H9 (cell line): ENCODE measurements around the gene CCDC192. TPM values are rescaled to one million over a fixed set of nuclear protein-coding genes. Genes with fewer than 3 reads are reported as not detected.

ENCODE experiments used
- DNase-seq: peaks from one replicate; pipeline ENCODE4 v3.0.0-alpha.2; 2017
- H2AFZ ChIP-seq: one replicate; pipeline ENCODE4 v1.6.1; 2013; ENCODE audit warnings: mild to moderate bottlenecking, low read length, control low read depth, moderate library complexity
- H2AK5ac ChIP-seq: 2 replicates; pipeline ENCODE4 v1.6.1; 2013; ENCODE audit warnings: low read length, control low read depth, mixed read lengths; ENCODE audit not compliant: insufficient read length
- H2BK120ac ChIP-seq: one replicate; pipeline ENCODE4 v1.6.1; 2013; ENCODE audit warnings: low read depth, mild to moderate bottlenecking, low read length, control low read depth, inconsistent platforms; ENCODE audit not compliant: poor library complexity, severe bottlenecking
- H2BK12ac ChIP-seq: 2 replicates; pipeline ENCODE4 v1.6.1; 2013; ENCODE audit warnings: low read length, control low read depth, mixed read lengths, low read depth; ENCODE audit not compliant: insufficient read length
- H2BK15ac ChIP-seq: 2 replicates; pipeline ENCODE4 v1.6.1; 2013; ENCODE audit warnings: low read depth, low read length, control low read depth
- H2BK20ac ChIP-seq: one replicate; pipeline ENCODE4 v1.6.1; 2013; ENCODE audit warnings: low read depth, mild to moderate bottlenecking, low read length, control low read depth, inconsistent platforms; ENCODE audit not compliant: poor library complexity, severe bottlenecking
- H2BK5ac ChIP-seq: 2 replicates; pipeline ENCODE4 v1.6.1; 2013; ENCODE audit warnings: low read length, control low read depth, mixed read lengths; ENCODE audit not compliant: insufficient read length
- H3K14ac ChIP-seq: 2 replicates; pipeline ENCODE4 v1.6.1; 2013; ENCODE audit warnings: low read length, control low read depth; ENCODE audit not compliant: insufficient read depth
- H3K18ac ChIP-seq: 2 replicates; pipeline ENCODE4 v1.6.1; 2013; ENCODE audit warnings: low read depth, mild to moderate bottlenecking, mixed read lengths, low read length, control low read depth; ENCODE audit not compliant: insufficient read length
- H3K23ac ChIP-seq: 2 replicates; pipeline ENCODE4 v1.6.1; 2013; ENCODE audit warnings: low read length, control low read depth, mixed read lengths, low read depth; ENCODE audit not compliant: insufficient read length
- H3K23me2 ChIP-seq: 2 replicates; pipeline ENCODE4 v1.6.1; 2013; ENCODE audit warnings: low read depth, mild to moderate bottlenecking, mixed read lengths, low read length, control low read depth; ENCODE audit not compliant: insufficient read length, poor library complexity, severe bottlenecking
- H3K27ac ChIP-seq: 2 replicates; pipeline ENCODE4 v1.5.1; 2013; ENCODE audit warnings: low read length, control low read depth, mixed read lengths, low read depth; ENCODE audit not compliant: insufficient read length
- H3K27me3 ChIP-seq: 2 replicates; pipeline ENCODE4 v1.6.1; 2013; ENCODE audit warnings: low read length, control low read depth, inconsistent platforms; ENCODE audit not compliant: insufficient read depth
- H3K4ac ChIP-seq: 2 replicates; pipeline ENCODE4 v1.6.1; 2013; ENCODE audit warnings: low read depth, mild to moderate bottlenecking, control low read depth, inconsistent platforms, low read length, moderate library complexity
- H3K4me1 ChIP-seq: 2 replicates; pipeline ENCODE4 v1.6.1; 2013; ENCODE audit warnings: low read length, control low read depth, inconsistent platforms; ENCODE audit not compliant: insufficient read depth
- H3K4me2 ChIP-seq: 2 replicates; pipeline ENCODE4 v1.6.1; 2013; ENCODE audit warnings: low read length, control low read depth, mixed read lengths; ENCODE audit not compliant: insufficient read length, insufficient read depth
- H3K56ac ChIP-seq: 2 replicates; pipeline ENCODE4 v1.6.1; 2013; ENCODE audit warnings: low read depth, mild to moderate bottlenecking, mixed read lengths, low read length, control low read depth; ENCODE audit not compliant: insufficient read length
- H3K79me1 ChIP-seq: 2 replicates; pipeline ENCODE4 v1.6.1; 2013; ENCODE audit warnings: low read depth, mild to moderate bottlenecking, moderate library complexity, low read length, control low read depth, inconsistent platforms; ENCODE audit not compliant: insufficient read depth, poor library complexity, severe bottlenecking
- H3K79me2 ChIP-seq: 2 replicates; pipeline ENCODE4 v1.6.1; 2013; ENCODE audit warnings: low read length, control low read depth, inconsistent platforms; ENCODE audit not compliant: insufficient read depth
- H3K9ac ChIP-seq: 2 replicates; pipeline ENCODE4 v1.6.1; 2013; ENCODE audit warnings: low read length, control low read depth, mixed read lengths; ENCODE audit not compliant: insufficient read length; ENCODE audit errors: extremely low read depth
- H3K9me3 ChIP-seq: one replicate; pipeline ENCODE4 v1.6.1; 2013; ENCODE audit warnings: low read depth, low read length, inconsistent platforms; ENCODE audit not compliant: control insufficient read depth
- H3T11ph ChIP-seq: one replicate; pipeline ENCODE4 v1.6.1; 2013; ENCODE audit warnings: mild to moderate bottlenecking, low read length, control low read depth, inconsistent platforms
- H4K20me1 ChIP-seq: one replicate; pipeline ENCODE4 v1.6.1; 2013; ENCODE audit not compliant: control insufficient read depth, insufficient read length, insufficient read depth
- H4K5ac ChIP-seq: 2 replicates; pipeline ENCODE4 v1.6.1; 2013; ENCODE audit warnings: low read depth, mild to moderate bottlenecking, mixed read lengths, low read length, control low read depth; ENCODE audit not compliant: insufficient read length
- H4K8ac ChIP-seq: replicated peaks from 2 replicates; pipeline ENCODE4 v1.6.1; 2013; ENCODE audit warnings: low read length, control low read depth, mixed read lengths, low read depth; ENCODE audit not compliant: insufficient read length
- H4K91ac ChIP-seq: 2 replicates; pipeline ENCODE4 v1.6.1; 2013; ENCODE audit warnings: low read depth, mild to moderate bottlenecking, moderate library complexity, mixed read lengths, low read length, control low read depth; ENCODE audit not compliant: insufficient read length
- H3K27ac Mint-ChIP-seq, 3 experiments: 2 replicates in 2 of 3; 3 replicates in 1 of 3; pipeline ENCODE4 v1.8.0; 2020 to 2021; ENCODE audit warnings: mixed read lengths in 3 of 3, mild to moderate bottlenecking in 1 of 3, moderate library complexity in 1 of 3
- H3K27me3 Mint-ChIP-seq: 2 replicates; pipeline ENCODE4 v1.8.0; 2021; ENCODE audit warnings: low read depth, mild to moderate bottlenecking, moderate library complexity, mixed read lengths
- H3K36me3 Mint-ChIP-seq, 3 experiments: 2 replicates in 2 of 3; 3 replicates in 1 of 3; pipeline ENCODE4 v1.8.0; 2020 to 2021; ENCODE audit warnings: low read depth in 3 of 3, mixed read lengths in 3 of 3; ENCODE audit not compliant: insufficient read depth in 1 of 3
- H3K4me1 Mint-ChIP-seq, 2 experiments: 2 replicates each; pipeline ENCODE4 v1.8.0; 2020; ENCODE audit warnings: mixed read lengths in 2 of 2
- H3K4me3 Mint-ChIP-seq, 2 experiments: 2 replicates in 1 of 2; 3 replicates in 1 of 2; pipeline ENCODE4 v1.8.0; 2020 to 2021; ENCODE audit warnings: mild to moderate bottlenecking in 2 of 2, mixed read lengths in 2 of 2, moderate library complexity in 1 of 2
- H3K9me3 Mint-ChIP-seq, 2 experiments: 2 replicates in 1 of 2; 3 replicates in 1 of 2; pipeline ENCODE4 v1.8.0; 2020; ENCODE audit warnings: mild to moderate bottlenecking in 2 of 2, mixed read lengths in 2 of 2, moderate library complexity in 1 of 2
- WGBS: extraction: QIAGEN DNeasy Blood & Tissue Kit; methylation state at CpG from one replicate; pipeline ENCODE4 v1.1.7; 2013; ENCODE audit warnings: missing lambda C conversion rate, low lambda C conversion rate, mixed read lengths; ENCODE audit not compliant: insufficient read length; ENCODE audit errors: extremely low coverage; 5-methylcytosine and 5-hydroxymethylcytosine counted together
- total RNA-seq: library from RNA; stranded (reverse); gene quantifications from 2 replicates; pipeline ENCODE4 v1.2.1, GENCODE V29; 2021
- TF ChIP-seq, protein P1 (sequence below): fragments of 200-600 bp; sonication (generic); conservative IDR thresholded peaks from 3 replicates; pipeline ENCODE4 v1.8.0; 2021; ENCODE audit warnings: antibody characterized with exemption, mild to moderate bottlenecking

The CCDC192 gene
- total RNA-seq, 1 experiment from 2014 or later = not detected

- Histone ChIP-seq H4K8ac (no peak overlapping the region), H4K20me1 (no peaks in the 10 kb centered on the region), H2AFZ (no peak overlapping the region), H2BK12ac (no peak overlapping the region), H3K9ac (no peak overlapping the region), H4K5ac (no peak overlapping the region), H3K79me2 (no peaks in the 10 kb centered on the region), H2BK15ac (no peak overlapping the region), H3T11ph (no peak overlapping the region), H3K9me3 (no peaks in the 10 kb centered on the region), H2BK120ac (no peak overlapping the region), H3K23me2 (no peaks in the 10 kb centered on the region), H4K91ac (no peak overlapping the region), H3K27me3 (no peaks in the 10 kb centered on the region), H3K79me1 (no peaks in the 10 kb centered on the region), H3K18ac (no peak overlapping the region), H3K4me2 (no peak overlapping the region), H3K4me1 (no peaks in the 10 kb centered on the region), H3K4ac (no peak overlapping the region), H3K56ac (no peak overlapping the region), H3K23ac (no peak overlapping the region), H2AK5ac (no peak overlapping the region), H3K27ac (no peak overlapping the region), H2BK20ac (no peak overlapping the region), H3K14ac (no peak overlapping the region), H2BK5ac (no peak overlapping the region)
- peak overlapping the region in 1 of 3 experiments; percentile 87; a peak in 1 of 7 replicates for H3K27ac Mint-ChIP-seq
- no peaks in the 10 kb centered on the region for H3K27me3 Mint-ChIP-seq
- H3K36me3 Mint-ChIP-seq = no peaks in the 10 kb centered on the region
- no CpG with 5 or more reads among the region's 3 CpGs for WGBS
- peaks cover 8 to 11% of the 10 kb centered on the region in 2 experiments; a peak in 3 of 4 replicates for H3K4me1 Mint-ChIP-seq
- TF ChIP-seq, protein P1, sequence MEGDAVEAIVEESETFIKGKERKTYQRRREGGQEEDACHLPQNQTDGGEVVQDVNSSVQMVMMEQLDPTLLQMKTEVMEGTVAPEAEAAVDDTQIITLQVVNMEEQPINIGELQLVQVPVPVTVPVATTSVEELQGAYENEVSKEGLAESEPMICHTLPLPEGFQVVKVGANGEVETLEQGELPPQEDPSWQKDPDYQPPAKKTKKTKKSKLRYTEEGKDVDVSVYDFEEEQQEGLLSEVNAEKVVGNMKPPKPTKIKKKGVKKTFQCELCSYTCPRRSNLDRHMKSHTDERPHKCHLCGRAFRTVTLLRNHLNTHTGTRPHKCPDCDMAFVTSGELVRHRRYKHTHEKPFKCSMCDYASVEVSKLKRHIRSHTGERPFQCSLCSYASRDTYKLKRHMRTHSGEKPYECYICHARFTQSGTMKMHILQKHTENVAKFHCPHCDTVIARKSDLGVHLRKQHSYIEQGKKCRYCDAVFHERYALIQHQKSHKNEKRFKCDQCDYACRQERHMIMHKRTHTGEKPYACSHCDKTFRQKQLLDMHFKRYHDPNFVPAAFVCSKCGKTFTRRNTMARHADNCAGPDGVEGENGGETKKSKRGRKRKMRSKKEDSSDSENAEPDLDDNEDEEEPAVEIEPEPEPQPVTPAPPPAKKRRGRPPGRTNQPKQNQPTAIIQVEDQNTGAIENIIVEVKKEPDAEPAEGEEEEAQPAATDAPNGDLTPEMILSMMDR = no peak
- no peak for DNase-seq
- no peak overlapping the region for H3K4me3 Mint-ChIP-seq
- H3K9me3 Mint-ChIP-seq = no peaks in the 10 kb centered on the region
These were observed 37.0 kb upstream of the CCDC192 start for GRCh38 chr5:127666043-127666716.
